Hypothalamus (tissue), 51 donors: ENCODE measurements around the gene ABTB2.
A peak's percentile ranks its signal among the peaks of the same experiment; 100 is the strongest.

Experiments used
- DNase-seq, 51 donors: peaks; one replicate each; lab custom pipeline; 2025; lab: John Stamatoyannopoulos, UW

ABTB2 gene

DNA sequence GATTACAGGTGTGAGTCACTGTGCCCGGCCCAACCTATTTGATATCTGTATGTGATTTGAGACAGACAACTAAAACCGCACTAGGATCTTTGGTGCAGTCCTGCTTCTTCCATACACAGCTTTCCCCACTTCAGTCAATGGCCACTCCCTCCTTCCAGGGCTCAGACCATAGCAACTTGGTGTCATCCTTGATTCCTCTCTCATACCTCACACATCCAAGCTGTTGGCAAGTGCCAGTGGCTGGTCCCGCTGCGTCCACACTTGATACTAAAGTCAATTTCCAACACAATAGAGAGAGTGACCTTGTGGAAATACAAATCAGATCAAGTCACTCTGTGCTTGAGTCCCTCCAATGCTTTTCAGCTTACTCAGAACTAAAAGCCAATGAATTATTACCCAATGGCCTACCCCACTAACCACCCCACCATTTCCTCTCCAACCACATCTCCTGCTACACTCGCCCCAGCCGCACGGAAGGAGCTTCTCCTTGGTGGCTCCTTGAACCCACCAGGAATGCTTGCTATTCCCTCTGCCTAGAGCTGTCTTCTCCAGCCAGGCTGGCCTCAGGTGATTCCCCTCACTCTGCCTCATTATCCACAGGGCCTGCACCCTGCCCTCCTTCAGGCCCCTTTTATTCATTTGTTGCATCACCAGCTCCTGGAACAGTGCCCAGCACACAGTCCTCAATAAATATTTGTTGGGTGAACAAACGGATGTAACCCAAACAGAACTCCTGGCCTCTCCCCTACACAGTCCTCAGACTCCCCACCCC, 12.9 kb downstream of the ABTB2 start:
- DNase-seq: peak in 2 of 51 donors; percentile 6 to 14

DNA sequence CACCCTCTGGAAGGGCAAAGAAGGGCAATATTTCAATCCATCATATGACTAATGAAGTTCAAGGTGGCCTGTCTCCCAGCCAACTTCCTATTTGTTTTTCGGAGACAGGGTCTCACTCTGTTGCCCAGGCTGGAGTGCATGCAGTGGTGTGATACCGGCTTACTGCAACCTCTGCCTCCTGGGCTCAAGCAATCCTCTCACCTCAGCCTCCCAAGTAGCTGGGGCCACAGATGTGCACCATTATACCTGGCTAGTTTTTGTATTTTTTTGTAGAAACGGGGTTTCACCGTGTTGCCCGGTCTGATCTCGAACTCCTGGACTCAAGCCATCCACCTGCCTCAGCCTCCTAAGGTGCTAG, 13.4 kb downstream of the ABTB2 start:
- no peak for DNase-seq

DNA sequence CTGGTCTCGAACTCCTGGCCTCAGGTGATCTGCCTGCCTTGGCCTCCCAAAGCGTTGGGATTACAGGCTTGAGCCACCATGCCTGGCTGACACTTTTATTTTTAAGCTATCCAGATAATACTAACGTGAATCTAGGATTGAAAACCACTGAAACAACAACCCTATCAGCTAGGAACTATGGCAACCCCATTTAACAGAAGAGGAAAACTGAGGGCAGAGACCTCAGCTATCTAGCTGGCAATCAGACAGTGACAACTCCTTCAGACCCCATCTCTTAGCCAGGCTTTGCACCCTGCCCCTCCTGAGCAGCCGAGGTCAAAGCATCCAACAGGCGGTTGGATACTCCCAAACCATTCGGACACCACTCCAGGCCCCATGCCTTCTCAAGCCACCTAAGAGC, 14.1 kb downstream of the ABTB2 start:
- DNase-seq: no peak

DNA sequence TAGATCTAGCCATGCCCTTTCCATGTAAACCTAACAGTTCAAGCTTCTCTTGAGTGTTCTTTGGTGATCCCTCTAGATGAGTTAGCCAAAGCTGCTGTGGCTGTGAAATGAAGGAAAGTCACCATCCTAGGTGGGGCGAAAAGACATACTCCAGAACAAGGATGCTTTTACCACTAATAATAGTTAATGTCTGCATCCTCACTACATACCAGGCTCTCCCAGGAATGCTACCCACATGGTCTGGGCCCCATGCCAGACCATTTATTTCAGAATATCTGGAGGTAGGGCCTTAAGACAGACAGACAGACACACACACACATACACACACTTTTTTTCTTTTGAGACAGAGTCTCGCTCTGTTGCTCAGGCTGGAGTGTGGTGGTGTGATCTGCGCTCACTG, 14.7 kb downstream of the ABTB2 start:
- DNase-seq: no peak

DNA sequence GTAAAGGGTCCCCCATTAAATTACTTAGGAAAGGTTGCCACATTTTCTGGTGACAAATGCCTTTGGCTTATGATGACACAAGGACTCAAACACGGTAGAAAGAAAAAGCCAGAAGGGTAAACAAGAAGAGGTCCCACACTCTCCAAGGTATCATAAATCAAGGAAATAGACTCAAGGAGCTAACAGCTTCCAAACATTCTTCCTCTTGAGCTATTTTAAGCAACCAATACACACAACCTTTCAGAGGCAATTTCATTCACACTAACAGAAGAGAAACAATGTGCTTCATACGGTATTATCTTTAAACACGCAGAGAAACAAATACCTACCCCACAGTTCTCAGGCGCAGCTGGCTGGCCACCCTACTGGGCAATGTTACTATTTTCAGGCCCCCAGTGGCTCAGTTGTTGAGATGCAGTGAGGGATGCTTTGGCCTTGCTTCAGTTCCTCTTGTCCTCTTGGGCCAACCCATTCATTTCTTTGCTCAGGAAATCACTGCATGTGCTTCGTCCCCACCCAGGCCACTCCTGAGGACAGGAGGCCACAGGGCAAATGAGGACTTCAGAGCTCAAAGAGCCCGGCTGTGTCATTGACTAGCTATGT, 15.8 kb downstream of the ABTB2 start:
- no peak for DNase-seq

DNA sequence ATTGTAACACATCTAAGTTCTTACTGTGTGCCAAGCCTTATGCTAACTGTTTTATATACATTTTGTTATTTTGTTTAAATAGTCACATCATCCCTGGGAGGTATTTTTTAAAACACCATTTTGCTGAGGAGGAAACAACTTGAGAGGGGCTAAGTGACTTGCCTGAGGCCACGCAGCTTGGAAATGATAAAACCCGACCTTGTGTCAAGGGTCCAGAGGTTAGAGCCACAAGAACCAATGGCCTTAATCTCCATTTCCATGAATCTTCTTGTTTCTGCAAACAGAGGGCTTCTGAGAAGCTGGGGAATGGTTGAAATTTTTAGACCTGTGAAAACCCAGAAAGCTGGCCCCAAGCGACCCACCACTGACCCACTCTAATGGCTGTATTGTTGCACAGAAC, 16.7 kb downstream of the ABTB2 start:
- no peak for DNase-seq

DNA sequence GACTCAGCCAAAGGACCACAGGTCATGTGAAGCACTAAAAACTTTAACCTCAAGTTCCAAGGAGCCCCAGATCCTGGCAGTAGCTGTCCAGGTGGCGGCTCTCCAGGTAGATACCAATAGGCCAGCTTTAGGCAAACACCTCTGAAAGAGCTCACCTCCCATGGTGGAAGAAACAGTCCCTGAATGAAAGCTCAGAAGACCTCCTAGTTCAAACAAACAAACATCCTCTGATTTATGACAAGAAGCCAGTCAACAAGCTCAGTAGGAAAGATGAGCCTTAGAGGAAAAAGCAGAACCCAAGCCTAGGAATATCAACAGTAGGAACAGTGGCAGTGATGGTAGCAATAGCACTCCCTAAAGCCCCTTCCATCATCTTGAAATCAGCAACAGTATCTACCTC, 17.2 kb downstream of the ABTB2 start:
- no peak for DNase-seq

DNA sequence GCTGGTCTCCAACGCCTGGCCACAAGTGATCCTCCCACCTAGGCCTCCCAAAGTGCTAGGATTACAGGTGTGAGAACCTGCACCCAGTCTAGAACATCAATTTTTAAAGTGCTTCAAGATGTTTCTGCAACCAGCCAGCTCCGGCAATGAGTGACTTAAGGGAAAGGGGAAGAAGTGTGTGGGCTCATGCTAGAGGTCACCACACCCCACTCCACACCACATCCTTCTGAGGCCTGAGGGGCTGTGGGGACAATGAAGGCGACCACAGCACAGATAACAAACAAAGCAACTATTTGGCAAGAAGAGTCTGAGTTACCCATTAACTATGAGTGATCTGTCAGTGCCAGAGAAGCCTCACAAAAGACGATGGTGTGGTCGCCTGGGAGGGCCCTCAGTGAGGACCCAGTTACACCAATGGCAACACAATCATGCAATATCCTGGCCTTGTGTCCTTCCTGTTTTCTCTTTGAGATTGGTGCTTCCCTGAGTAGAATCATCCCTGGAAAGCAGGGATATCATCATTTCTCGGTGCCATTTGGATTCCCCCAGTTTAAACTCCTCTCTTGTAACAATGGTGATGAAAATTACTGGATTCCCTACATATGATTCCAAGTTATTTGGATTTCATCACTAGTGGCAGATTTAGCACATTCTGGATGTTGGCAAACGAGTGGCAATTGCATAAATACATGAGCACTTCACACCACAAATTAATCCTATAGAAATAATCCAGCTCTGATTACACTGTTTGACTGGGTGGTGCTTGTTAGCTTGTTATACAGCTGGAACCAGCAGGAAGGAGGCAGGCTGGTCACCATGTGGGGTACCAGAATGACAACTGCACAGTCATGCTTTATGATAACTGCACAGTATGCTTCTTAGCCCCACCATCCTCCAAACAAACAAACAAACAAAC, 18.4 kb downstream of the ABTB2 start:
- DNase-seq: no peak

DNA sequence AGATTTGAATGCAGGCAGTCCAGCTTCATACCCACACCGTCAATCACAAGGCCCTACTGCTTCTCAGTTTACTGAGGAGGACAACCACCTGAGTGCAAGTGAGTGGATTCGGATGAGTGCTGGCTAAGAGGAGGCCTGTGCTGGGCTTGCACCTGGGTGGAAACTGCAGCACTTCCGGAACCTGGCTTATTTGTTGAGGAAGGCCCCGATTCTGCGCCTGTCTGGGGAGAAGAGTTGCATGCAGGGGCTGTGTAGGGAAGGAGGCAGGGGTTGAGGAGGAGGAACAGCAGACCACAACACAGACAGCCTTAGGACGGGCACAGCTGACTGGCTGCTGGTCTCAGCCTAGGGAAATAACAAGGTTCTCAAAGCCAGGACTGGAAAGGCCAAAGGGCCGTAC, 20.8 kb downstream of the ABTB2 start:
- DNase-seq: no peak

DNA sequence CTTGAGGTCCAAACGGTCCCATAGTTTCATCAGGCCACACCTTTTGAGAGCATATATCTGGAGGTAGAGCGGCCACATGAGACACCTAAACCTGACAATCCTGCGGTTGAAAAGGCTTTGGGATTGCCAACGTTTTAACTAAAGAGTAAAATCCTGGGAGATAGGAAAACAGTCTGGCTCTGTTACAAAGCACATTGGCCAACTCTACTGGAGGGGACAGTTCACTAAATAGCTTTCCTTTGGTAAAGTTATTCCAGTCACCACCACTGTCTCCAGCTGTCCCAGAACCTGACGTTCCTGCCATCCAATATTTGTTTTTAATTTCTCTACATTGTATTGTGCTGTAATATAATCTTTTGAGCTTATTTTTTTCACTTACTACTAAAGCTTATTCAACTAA, 22.0 kb downstream of the ABTB2 start:
- no peak for DNase-seq

DNA sequence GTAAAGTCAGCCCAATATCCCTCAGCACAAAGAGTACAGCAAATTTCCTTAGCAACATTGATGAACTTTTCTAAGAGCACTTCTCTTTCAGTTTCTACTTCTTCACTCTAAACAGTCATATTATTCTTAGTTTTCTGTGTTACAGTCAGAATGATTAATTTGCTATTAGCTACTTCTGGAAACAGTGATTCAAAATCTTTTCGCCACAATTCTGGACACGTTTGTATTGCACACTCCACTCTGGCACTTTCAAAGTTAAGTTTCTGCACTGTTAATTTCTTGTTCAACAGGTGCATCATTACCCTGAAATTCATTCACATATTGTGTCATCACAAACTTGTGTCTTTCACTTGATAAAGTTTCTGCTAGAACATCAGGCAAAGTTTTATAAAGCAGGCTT, 22.5 kb downstream of the ABTB2 start:
- DNase-seq: no peak

DNA sequence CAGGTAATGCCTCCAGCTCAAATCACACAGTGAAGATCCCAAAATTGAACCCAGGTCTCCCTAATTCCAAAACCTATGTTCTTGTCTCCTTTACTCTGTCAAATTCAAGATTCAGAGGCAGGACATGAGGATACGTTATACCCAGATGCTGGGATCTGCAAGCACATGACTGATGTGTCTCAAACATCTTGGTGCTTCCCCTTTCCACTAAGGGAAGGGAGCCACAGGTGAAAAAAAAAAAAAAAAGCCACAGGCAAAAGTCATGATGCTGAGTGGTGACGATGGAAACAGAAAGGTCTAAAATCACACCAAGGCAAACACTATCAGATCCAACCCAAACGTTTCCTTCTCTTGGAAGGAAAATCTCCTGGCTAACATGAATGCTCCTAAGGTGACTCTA, 24.0 kb downstream of the ABTB2 start:
- DNase-seq: no peak

DNA sequence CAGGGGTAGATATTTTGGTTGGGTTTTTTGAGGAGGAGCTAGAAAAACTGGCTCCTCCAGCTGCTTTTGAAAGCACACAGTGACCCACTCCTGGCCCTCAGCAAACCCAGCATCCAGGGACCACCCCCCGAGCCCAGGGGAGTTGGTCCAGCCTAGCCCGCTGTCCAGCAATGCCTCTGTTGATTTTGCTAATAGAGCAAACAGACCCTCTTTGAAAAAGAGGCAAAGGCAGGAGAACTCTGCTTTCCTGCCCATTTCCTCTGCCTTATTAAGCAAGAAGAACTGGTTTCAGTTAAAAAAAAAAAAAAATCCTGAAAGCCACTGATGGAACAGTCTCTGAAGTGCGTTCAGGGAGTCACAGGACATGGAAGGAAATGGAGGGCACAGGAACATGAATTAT, 25.3 kb downstream of the ABTB2 start:
- DNase-seq: peak in 2 of 51 donors; percentile 3 to 18

DNA sequence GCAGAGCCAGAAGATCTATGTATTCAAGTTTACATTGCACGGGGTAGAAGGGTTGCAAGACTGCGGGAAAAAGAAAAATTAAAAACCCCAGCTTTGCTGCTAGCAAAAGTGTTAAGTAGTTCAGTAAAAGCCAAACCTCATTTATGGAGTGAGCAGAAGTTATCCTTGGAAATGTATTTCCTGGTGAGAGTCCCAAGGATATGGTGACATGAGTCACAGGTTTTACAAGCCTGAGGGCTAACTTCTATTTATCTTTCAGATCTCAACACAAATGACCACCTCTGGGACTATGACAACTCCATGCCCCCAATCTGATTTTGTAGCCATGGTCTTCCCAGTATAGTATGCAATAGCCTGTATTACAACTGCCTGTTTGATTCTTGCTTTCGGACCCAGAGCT, 26.1 kb downstream of the ABTB2 start:
- no peak for DNase-seq

DNA sequence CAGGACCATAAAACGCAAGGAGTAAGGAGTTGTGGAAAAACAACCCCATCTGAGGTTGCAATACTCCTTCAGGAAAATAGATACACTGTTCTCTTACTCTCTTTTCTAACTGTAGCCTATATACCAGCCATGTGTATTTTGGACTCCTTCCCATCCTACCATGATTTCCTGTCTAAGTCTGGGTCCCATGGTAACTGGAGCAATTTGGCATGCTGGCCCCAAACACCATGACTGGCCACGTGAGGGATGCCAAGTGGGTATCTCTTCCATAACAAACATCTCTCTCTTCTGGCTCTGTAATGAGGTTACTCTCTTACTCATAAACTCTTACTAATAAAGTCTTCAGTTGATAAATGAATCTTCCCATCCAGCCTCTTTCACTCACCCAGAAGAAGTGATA, 26.5 kb downstream of the ABTB2 start:
- no peak for DNase-seq

DNA sequence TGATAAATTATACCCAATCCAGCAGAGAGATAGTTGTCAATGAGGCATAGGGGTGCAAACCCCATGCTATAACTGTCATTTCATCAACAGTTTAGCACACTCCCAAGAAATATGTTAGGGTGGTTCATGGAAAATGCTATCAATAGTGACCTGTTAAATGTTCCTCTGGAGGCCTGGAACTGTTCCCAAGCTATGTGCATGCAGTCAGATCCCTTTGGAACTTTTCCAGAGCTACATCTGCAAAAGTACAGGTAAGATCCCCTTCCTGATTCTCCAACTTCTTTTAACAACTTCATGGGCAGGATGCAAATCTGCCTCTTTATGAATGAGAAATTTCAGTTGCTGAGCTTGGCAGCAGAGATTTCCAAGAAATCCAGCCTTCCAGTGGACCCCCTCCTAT, 27.2 kb downstream of the ABTB2 start:
- no peak for DNase-seq

DNA sequence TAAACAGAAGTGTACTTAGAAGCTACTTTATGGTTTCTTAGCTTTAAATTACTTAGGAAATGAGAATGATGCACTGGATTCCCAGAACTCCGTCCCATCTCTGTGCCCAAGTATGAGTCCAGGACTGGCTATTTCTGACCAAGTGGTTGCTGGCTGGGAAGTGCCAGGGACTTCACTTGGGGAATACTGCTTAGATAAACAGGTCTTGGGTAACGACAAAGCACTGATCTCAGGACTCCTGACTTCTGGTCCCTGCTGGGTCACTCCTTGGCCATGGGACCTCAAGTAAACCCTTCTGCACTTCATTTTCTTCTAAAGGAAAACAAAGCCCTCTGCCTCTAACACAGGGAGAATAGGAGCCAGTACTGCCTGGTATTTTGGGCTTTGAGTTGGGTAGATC, 27.9 kb downstream of the ABTB2 start:
- no peak for DNase-seq

DNA sequence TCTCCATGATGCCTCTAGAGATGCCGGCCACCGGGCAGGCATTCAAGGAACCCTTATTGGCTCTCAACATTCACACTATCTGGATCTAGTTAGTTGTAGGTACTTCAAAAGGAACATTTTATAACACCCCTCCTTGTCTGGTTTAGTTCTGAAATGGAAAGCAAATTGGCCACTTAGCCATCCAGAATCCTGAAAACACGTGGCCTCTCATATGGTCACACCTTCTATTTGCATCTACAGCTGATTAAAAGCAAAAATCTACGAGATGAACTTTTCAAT, 29.2 kb downstream of the ABTB2 start:
- no peak for DNase-seq

DNA sequence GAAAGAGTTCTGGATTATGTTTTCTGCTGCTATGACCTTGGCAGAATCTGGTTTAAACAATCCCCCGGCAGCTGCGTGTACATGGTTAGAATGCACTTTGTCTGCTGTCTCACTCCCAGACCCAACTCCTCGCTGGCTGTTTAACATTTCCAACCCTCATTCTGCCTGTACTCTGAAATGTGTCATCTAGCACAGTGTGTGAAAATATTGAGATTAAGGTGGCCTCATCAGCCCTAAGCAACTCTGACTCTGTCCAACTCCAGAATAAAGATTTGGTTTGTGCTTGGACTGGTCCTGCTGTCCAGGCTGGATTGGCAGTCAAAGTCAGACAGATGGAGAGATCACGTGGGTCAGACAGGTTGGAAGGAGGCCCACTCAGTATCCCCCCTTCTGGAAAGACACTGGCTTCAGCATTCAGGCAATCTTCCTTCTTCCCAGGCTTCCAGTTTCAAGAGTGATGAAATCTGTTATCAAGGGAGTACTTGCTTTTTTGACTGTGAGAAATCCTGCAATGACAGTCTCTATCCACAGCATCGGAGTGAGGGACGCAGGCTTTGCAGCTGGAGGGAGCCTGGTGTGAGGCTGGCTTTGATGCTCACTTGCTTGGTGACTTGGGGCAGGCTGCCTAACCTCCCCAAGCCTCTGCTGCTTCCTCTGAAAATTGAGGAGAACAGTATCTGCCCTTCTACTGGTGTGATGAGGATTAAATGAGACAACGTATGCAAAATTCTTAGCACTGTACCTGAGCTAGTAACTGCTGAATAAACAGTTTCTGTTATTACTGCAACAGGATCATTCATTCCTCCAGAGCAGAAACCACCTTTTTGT, 29.8 kb downstream of the ABTB2 start:
- DNase-seq: peak in 29 of 51 donors; percentile 4 to 70 (median 40)

DNA sequence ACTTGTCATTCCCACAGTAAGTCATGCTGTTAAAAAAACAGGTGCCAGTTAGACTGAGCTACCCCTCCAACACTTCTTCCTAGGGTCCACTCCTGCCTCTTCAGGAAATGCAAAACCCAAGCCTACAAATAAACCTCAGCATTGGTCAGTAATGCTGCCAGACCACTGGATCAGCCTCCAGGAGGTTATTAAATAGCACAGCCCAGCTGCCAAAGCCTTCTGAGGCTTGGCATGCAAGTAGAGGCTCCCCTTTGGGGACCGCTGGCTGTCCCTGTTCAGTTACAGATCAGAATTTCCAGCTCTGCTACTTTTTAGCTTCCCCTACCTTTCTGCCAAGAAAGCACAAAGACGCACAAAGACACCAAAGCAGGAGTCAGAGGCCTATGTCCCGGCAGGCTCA, 33.3 kb downstream of the ABTB2 start:
- peak in 2 of 51 donors; percentile 10 to 18 for DNase-seq

DNA sequence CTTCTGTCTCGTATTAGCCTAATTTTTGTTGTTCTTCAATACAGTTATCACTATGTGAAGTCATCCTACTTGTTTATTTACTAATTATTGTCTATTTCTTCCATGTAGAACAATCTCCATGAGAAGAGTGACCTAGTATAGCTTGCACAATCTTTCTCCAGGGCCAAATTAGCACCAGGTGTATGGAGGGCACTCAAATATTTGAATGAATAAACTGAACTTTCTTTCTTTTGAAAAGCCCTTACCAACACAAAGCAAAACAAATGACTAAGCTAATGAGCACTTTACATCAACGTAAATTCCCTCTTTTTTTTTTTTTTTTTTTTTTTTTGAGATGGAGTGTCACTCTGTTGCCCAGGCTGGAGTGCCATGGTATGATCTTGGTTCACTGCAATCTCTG, 34.2 kb downstream of the ABTB2 start:
- no peak for DNase-seq
